HG02642 (cell line): Measurements from ENCODE around the gene CX3CR1.

Experiments
- ATAC-seq: cut with Tn5 transposase; IDR thresholded peaks from one replicate; pipeline ENCODE4 v1.9.1; 2021; ENCODE audit warnings: mild to moderate bottlenecking; ENCODE audit not compliant: unreplicated experiment, poor library complexity

The CX3CR1 gene

GRCh38 chr3:39294446-39295183 lies 14.8 kb upstream of the CX3CR1 start:
- ATAC-seq, result no peak

- ATAC-seq, result no peak
Observed at GRCh38 chr3:39292961-39293360, 13.1 kb upstream of the CX3CR1 start.

- ATAC-seq, result no peak
Observed at GRCh38 chr3:39291903-39292329, 12.1 kb upstream of the CX3CR1 start.

GRCh38 chr3:39290255-39290654 lies 10.4 kb upstream of the CX3CR1 start:
- no peak for ATAC-seq

GRCh38 chr3:39289107-39289506 lies 9.3 kb upstream of the CX3CR1 start:
- no peak for ATAC-seq

- peak; percentile 98 for ATAC-seq
Observed at GRCh38 chr3:39288300-39288808, 8.5 kb upstream of the CX3CR1 start.

- ATAC-seq, result no peak
Observed at GRCh38 chr3:39287216-39288164, 7.7 kb upstream of the CX3CR1 start.

GRCh38 chr3:39286771-39287170 lies 6.9 kb upstream of the CX3CR1 start:
- no peak for ATAC-seq

GRCh38 chr3:39285332-39285731 lies 5.5 kb upstream of the CX3CR1 start:
- no peak for ATAC-seq

GRCh38 chr3:39284457-39284881 lies 4.6 kb upstream of the CX3CR1 start:
- ATAC-seq, result no peak

GRCh38 chr3:39282057-39282456 lies 2.2 kb upstream of the CX3CR1 start:
- ATAC-seq, result no peak

GRCh38 chr3:39281533-39281932 lies 1.7 kb upstream of the CX3CR1 start:
- no peak for ATAC-seq

GRCh38 chr3:39280571-39280970 lies 735 bp upstream of the CX3CR1 start:
- ATAC-seq, result no peak

GRCh38 chr3:39278616-39278935 lies 1.3 kb downstream of the CX3CR1 start:
- no peak for ATAC-seq

- ATAC-seq, result no peak
Observed at GRCh38 chr3:39277893-39278615, 1.8 kb downstream of the CX3CR1 start.

- no peak for ATAC-seq
Observed at GRCh38 chr3:39276746-39277145, 3.1 kb downstream of the CX3CR1 start.

GRCh38 chr3:39275963-39276593 lies 3.8 kb downstream of the CX3CR1 start:
- ATAC-seq, result no peak

GRCh38 chr3:39275052-39275451 lies 4.8 kb downstream of the CX3CR1 start:
- ATAC-seq, result no peak

- no peak for ATAC-seq
Observed at GRCh38 chr3:39273119-39273518, 6.7 kb downstream of the CX3CR1 start.

- no peak for ATAC-seq
Observed at GRCh38 chr3:39272191-39272590, 7.6 kb downstream of the CX3CR1 start.
